Stimulated activated naive B cell treated with anti-CD40 and anti-IgM and Interleukin-4, amounts not matched to agents 10 μg/mL and 1 μg/mL and 100 μg/mL, for 72 hours (primary cell): ENCODE measurements around the gene ZNF428.
"Not testable (repeated sequence)": the region's sequence is repeated elsewhere in the genome, so short reads cannot be mapped to it uniquely, and the experiment has no call there.

ENCODE experiments used
- ATAC-seq, 2 donors: fragments of 150-1000 bp; cut with Tn5 transposase; replicated peaks; 2 replicates each; pipeline ENCODE4 v1.10.0; 2021; ENCODE audit warnings: moderate library complexity in 1 of 2
- DNase-seq: peaks from one replicate; pipeline ENCODE4 v3.0.0; 2021
- H3K27ac Mint-ChIP-seq: one replicate; pipeline ENCODE4 v1.8.0; 2022; ENCODE audit warnings: mild to moderate bottlenecking, mixed read lengths
- H3K27me3 Mint-ChIP-seq, 2 donors: one replicate each; pipeline ENCODE4 v1.8.0; 2022; ENCODE audit warnings: mixed read lengths in 2 of 2
- H3K36me3 Mint-ChIP-seq, 2 donors: one replicate each; pipeline ENCODE4 v1.8.0; 2022; ENCODE audit warnings: mixed read lengths in 2 of 2, mild to moderate bottlenecking in 1 of 2
- H3K4me1 Mint-ChIP-seq, 2 donors: one replicate each; pipeline ENCODE4 v1.8.0; 2022; ENCODE audit warnings: mixed read lengths in 2 of 2, mild to moderate bottlenecking in 1 of 2
- H3K4me3 Mint-ChIP-seq, 2 donors: one replicate each; pipeline ENCODE4 v1.8.0; 2022; ENCODE audit warnings: mild to moderate bottlenecking in 2 of 2, mixed read lengths in 2 of 2, moderate library complexity in 1 of 2
- H3K9me3 Mint-ChIP-seq, 2 donors: one replicate each; pipeline ENCODE4 v1.8.0; 2022; ENCODE audit warnings: mixed read lengths in 2 of 2, mild to moderate bottlenecking in 1 of 2

Gene ZNF428

GRCh38 chr19:43651758-43652545 lies 32.5 kb upstream of the ZNF428 start:
- no peaks in the 10 kb centered on the region for H3K27me3 Mint-ChIP-seq
- H3K4me3 Mint-ChIP-seq: peak overlapping the region in 1 of 2 donors; percentile 35
- peaks cover 2 to 10% of the 10 kb centered on the region in 2 donors for H3K36me3 Mint-ChIP-seq
- peak; percentile 39 for DNase-seq
- no peaks in the 10 kb centered on the region for H3K9me3 Mint-ChIP-seq
- ATAC-seq: peak; percentile 73 to 76
- H3K4me1 Mint-ChIP-seq: peaks cover 7% of the 10 kb centered on the region in 2 donors
- H3K27ac Mint-ChIP-seq: no peak overlapping the region

GRCh38 chr19:43650276-43650675 lies 30.8 kb upstream of the ZNF428 start:
- not testable (repeated sequence) for ATAC-seq, H3K4me1 Mint-ChIP-seq, H3K4me3 Mint-ChIP-seq, H3K27me3 Mint-ChIP-seq, H3K9me3 Mint-ChIP-seq, DNase-seq, H3K27ac Mint-ChIP-seq
- H3K36me3 Mint-ChIP-seq: peaks cover 2 to 10% of the 10 kb centered on the region in 2 donors

DNA sequence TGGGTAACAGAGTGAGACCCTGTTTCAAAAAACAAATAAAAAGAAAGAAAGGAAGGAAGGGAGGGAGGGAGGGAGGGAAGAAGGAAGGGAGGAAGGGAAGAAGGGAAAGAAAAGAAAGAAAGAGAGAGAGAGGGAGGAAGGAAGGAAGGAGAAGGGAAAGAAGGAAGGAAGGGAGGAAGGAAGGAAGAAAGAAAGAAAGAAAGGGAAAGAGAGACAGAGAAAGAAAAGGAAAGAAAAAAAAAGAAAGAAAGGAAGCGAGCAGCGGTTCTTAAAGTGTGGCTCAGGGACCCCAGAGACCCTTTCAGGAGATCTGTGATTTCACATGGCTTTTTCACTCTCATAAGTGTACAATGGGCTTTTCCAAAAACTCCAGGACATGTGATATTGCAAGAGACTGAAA lies 30.1 kb upstream of the ZNF428 start:
- Mint-ChIP-seq H3K27ac (no peak overlapping the region), H3K4me3 (no peak overlapping the region), H3K9me3 (no peaks in the 10 kb centered on the region), H3K36me3 (peaks cover 2 to 8% of the 10 kb centered on the region in 2 donors), H3K27me3 (peaks cover under 1 to 3% of the 10 kb centered on the region in 2 donors), H3K4me1 (peaks cover 5 to 7% of the 10 kb centered on the region in 2 donors)
- ATAC-seq: no peak
- no peak for DNase-seq

- no peaks in the 10 kb centered on the region for H3K9me3 Mint-ChIP-seq
- peaks cover 5 to 7% of the 10 kb centered on the region in 2 donors for H3K4me1 Mint-ChIP-seq
- no peak for ATAC-seq
- peaks cover 3 to 7% of the 10 kb centered on the region in 2 donors for H3K27me3 Mint-ChIP-seq
- no peak for DNase-seq
- H3K36me3 Mint-ChIP-seq: peaks cover 2 to 7% of the 10 kb centered on the region in 2 donors
- no peak overlapping the region for H3K27ac Mint-ChIP-seq
- H3K4me3 Mint-ChIP-seq: no peak overlapping the region
These were observed 29.2 kb upstream of the ZNF428 start for GRCh38 chr19:43648633-43649032.

DNA sequence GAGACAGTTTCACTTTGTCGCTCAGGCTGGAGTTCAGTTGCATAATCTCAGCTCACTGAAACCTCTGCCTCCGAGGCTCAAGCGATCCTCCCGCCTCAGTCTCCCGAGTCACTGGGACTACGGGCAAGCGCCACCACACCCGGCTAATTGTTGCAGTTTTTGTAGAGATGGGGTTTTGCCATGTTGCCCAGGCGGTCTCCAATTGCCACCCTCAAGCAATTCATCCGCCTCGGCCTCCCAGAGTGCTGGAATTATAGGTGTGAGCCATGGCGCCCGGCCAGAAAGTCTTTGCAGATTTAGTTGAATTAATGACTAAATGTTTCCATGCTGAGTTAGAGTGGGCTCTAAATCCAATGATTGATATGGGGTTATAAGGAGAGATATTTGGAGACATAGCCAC lies 24.8 kb upstream of the ZNF428 start:
- peaks cover 22 to 28% of the 10 kb centered on the region in 2 donors for H3K27me3 Mint-ChIP-seq
- no peaks in the 10 kb centered on the region for H3K9me3 Mint-ChIP-seq
- ATAC-seq (no peak), DNase-seq (no peak)
- peaks cover 0 to 4% of the 10 kb centered on the region in 2 donors for H3K36me3 Mint-ChIP-seq
- no peak overlapping the region for H3K4me3 Mint-ChIP-seq
- H3K27ac Mint-ChIP-seq: no peak overlapping the region
- H3K4me1 Mint-ChIP-seq: peaks cover 6 to 10% of the 10 kb centered on the region in 2 donors

GRCh38 chr19:43643326-43643725 lies 23.9 kb upstream of the ZNF428 start:
- H3K27me3 Mint-ChIP-seq: peaks cover 31 to 37% of the 10 kb centered on the region in 2 donors
- DNase-seq (no peak), ATAC-seq (no peak)
- peaks cover 0 to 4% of the 10 kb centered on the region in 2 donors for H3K36me3 Mint-ChIP-seq
- peaks cover 14 to 19% of the 10 kb centered on the region in 2 donors for H3K4me1 Mint-ChIP-seq
- H3K9me3 Mint-ChIP-seq: no peaks in the 10 kb centered on the region
- H3K4me3 Mint-ChIP-seq: no peak overlapping the region
- H3K27ac Mint-ChIP-seq: no peak overlapping the region

DNA sequence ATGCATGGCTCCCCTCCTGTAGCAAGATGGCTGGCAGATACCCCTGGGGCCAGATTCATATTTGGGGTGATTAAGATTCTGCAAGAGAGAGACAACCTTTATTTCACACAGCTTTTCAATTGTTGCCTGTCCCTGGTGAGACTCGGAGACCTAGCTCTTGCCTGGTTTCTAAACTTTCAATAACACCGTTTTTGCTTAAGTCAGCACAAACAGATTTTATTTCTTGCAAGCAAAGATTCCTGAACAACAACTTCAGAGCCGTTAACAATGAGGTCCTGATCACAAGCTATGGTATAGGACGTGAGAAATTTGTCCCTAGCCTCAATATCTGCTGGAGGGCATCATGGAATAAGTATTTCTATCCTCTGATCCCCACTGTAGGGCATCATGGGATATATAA lies 23.1 kb upstream of the ZNF428 start:
- H3K4me3 Mint-ChIP-seq: no peak overlapping the region
- H3K4me1 Mint-ChIP-seq: peaks cover 15 to 22% of the 10 kb centered on the region in 2 donors
- no peak for DNase-seq
- H3K36me3 Mint-ChIP-seq: no peaks in the 10 kb centered on the region
- H3K27ac Mint-ChIP-seq: no peak overlapping the region
- no peaks in the 10 kb centered on the region for H3K9me3 Mint-ChIP-seq
- ATAC-seq: no peak
- H3K27me3 Mint-ChIP-seq: peaks cover 31 to 44% of the 10 kb centered on the region in 2 donors

DNA sequence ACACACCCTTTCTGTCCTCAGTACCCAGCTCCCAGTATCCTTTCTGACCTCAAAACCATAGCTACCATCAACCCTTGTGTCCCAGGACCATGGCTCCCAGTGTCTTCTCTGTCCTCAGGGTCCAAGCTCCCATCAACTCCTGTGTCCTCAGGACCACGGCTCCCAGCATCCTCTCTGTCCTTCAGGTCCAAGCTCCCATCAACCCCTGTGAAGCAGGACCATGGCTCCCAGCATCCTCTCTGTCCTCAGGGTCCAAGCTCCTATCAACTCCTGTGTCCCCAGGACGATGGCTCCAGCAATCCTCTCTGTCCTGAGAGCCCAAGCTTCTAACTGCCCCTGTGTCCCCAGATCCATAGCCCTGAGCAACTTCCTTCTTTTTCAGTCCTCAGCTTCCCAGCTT lies 21.9 kb upstream of the ZNF428 start:
- Mint-ChIP-seq H3K4me1 (peaks cover 15 to 22% of the 10 kb centered on the region in 2 donors), H3K4me3 (peak overlapping the region; percentile 11 to 31), H3K27me3 (peaks cover 39 to 52% of the 10 kb centered on the region in 2 donors), H3K27ac (no peak overlapping the region), H3K36me3 (no peaks in the 10 kb centered on the region), H3K9me3 (no peaks in the 10 kb centered on the region)
- DNase-seq (no peak), ATAC-seq (no peak)

- Mint-ChIP-seq H3K27ac (peak overlapping the region; percentile 28), H3K9me3 (no peaks in the 10 kb centered on the region), H3K36me3 (no peaks in the 10 kb centered on the region), H3K27me3 (peaks cover 46 to 62% of the 10 kb centered on the region in 2 donors), H3K4me3 (peak overlapping the region; percentile 78 to 80), H3K4me1 (peaks cover 16 to 27% of the 10 kb centered on the region in 2 donors)
- DNase-seq (no peak), ATAC-seq (no peak)
These were observed 21.0 kb upstream of the ZNF428 start for GRCh38 chr19:43640424-43640757.

- peak within 1 kb of the TSS; percentile 82 to 87 for H3K4me3 Mint-ChIP-seq
- no peaks in the 10 kb centered on the region for H3K9me3 Mint-ChIP-seq
- peak; percentile 68 to 76 for ATAC-seq
- no peaks in the 10 kb centered on the region for H3K36me3 Mint-ChIP-seq
- H3K27ac Mint-ChIP-seq: peak within 1 kb of the TSS; percentile 70
- DNase-seq: no peak
- H3K27me3 Mint-ChIP-seq: peaks cover 52 to 68% of the 10 kb centered on the region in 2 donors
- peaks cover 20 to 33% of the 10 kb centered on the region in 2 donors for H3K4me1 Mint-ChIP-seq
These were observed 20.3 kb upstream of the ZNF428 start, which contains the start of gene CADM4 for GRCh38 chr19:43639519-43640423. Gene CADM4 (minus strand): TSS chr19:43639850. CDS start chr19:43639790, 60 bp downstream.

- peaks cover 49 to 64% of the 10 kb centered on the region in 2 donors for H3K27me3 Mint-ChIP-seq
- peaks cover 20 to 34% of the 10 kb centered on the region in 2 donors for H3K4me1 Mint-ChIP-seq
- H3K36me3 Mint-ChIP-seq: no peaks in the 10 kb centered on the region
- DNase-seq: no peak
- H3K4me3 Mint-ChIP-seq: peak overlapping the region; percentile 82 to 87
- no peaks in the 10 kb centered on the region for H3K9me3 Mint-ChIP-seq
- peak; percentile 8 to 20 for ATAC-seq
- peak overlapping the region; percentile 70 for H3K27ac Mint-ChIP-seq
These were observed 19.6 kb upstream of the ZNF428 start for GRCh38 chr19:43638995-43639518.

DNA sequence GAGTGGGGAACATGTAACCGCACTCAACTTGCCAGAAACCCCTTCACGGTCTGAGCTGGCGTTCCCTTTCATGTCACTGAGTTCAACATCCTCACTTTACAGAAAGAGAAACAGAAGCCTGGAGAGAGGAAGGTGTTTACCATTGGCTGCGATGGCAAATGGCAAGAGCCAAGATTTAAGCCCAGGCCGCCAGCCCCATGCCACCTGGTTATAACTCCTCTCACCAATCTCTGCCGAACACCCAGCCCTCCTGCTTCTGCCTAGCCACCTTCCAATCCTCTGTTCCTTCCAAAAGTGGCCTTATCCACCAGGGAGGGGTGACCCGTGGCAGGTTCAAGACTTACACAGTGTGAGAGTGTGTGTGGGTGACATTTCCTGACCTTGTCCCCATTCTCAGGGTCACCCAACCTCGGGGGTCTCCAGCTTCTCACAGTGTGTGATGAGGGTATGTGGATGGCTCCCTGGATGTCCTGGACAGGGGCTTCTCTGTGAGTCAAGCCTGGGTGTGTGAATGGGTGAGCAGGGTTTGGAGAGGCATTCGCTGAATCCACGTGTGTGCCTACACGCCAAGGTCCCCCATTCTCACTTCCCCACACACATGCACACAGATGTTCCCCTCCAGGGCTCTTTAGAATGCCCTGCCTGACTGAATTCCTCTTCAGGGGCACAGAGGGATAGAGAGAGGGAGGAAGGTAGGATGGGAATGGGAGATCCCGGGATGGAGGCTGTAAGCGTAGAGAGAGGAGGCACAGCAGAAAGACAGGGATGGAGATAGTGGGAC lies 19.0 kb upstream of the ZNF428 start:
- Mint-ChIP-seq H3K27me3 (peaks cover 50 to 68% of the 10 kb centered on the region in 2 donors), H3K4me1 (peaks cover 20 to 34% of the 10 kb centered on the region in 2 donors), H3K27ac (peak overlapping the region; percentile 70), H3K4me3 (peak overlapping the region; percentile 82 to 87), H3K9me3 (no peaks in the 10 kb centered on the region), H3K36me3 (no peaks in the 10 kb centered on the region)
- no peak for DNase-seq
- ATAC-seq: peak; percentile 81 to 86

- no peak overlapping the region for H3K4me3 Mint-ChIP-seq
- ATAC-seq (no peak), DNase-seq (no peak)
- no peaks in the 10 kb centered on the region for H3K9me3 Mint-ChIP-seq
- H3K36me3 Mint-ChIP-seq: no peaks in the 10 kb centered on the region
- H3K4me1 Mint-ChIP-seq: peaks cover 20 to 34% of the 10 kb centered on the region in 2 donors
- no peak overlapping the region for H3K27ac Mint-ChIP-seq
- peaks cover 47 to 69% of the 10 kb centered on the region in 2 donors for H3K27me3 Mint-ChIP-seq
These were observed 16.8 kb upstream of the ZNF428 start for GRCh38 chr19:43636121-43636683.
